Measurements from ENCODE around the gene UST.
"Not testable (repeated sequence)": the region's sequence is repeated elsewhere in the genome, so short reads cannot be mapped to it uniquely, and the experiment has no call there.

The UST gene

GRCh38 chr6:148845464-148845863 is 98.6 kb downstream of the UST start:
- no peak for DNase-seq

GRCh38 chr6:148846778-148847761 is 100.2 kb downstream of the UST start:
- no peak for DNase-seq

GRCh38 chr6:148848915-148849314 is 102.1 kb downstream of the UST start:
- no peak for DNase-seq

DNA sequence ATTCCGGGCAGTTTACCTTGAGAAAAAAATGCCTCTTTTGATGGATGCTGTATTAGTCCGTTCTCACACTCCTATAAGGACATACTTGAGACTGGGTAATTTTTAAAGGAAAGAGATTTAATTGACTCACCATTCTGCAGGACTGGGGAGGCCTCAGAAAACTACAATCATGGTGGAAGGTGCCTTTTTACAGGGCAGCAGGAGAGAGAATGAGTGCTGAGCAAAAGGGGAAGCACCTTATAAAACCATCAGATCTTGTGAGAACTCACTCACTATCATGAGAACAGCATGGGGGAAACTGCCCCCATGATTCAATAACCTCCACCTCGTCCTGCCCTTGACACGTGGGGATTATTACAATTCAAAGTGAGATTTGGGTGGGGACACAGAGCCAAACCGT is 102.6 kb downstream of the UST start:
- not testable (repeated sequence) for DNase-seq

GRCh38 chr6:148850964-148851363 is 104.1 kb downstream of the UST start:
- DNase-seq: no peak

- DNase-seq: no peak
These were observed 105.1 kb downstream of the UST start for GRCh38 chr6:148851683-148852556.

DNA sequence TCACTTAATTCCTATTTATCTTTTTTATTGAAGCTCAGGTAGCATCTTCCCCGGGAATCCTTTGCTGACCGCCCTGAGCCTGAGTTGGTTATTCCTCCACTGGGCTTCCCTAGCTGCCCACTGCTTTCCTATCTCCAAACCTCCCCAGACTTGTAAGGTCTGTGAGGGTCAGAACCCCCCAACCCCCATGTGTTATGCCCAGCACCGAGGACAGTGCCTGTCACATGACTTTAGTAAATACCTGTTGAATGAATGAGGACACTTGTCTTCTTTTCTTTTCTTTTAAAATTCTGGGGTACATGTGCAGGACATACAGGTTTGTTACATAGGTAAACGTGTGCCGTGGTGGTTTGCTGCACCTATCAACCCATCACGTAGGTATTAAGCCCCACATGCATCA is 105.9 kb downstream of the UST start:
- no peak for DNase-seq

- DNase-seq: not testable (repeated sequence)
These were observed 106.3 kb downstream of the UST start for GRCh38 chr6:148853113-148853512.

- DNase-seq: no peak
These were observed 107.3 kb downstream of the UST start for GRCh38 chr6:148854096-148854495.

DNA sequence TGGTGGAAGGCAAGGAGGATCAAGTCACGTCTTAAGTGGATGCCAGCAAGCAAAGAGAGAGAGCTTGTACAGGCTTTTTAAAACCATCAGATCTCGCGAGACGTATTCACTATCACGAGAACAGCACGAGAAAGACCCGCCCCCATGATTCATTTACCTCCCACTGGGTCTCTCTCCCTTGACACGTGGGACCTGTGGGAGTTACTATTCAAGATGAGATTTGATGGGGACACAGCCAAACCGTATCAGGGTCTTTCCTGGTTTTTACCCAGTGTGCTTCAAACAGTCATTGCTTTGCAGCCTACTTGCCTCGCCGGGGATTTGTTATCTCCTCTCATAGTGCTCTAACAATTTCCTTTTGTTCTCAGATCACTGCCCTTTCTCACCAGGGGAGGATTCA is 108.2 kb downstream of the UST start:
- DNase-seq: no peak

DNA sequence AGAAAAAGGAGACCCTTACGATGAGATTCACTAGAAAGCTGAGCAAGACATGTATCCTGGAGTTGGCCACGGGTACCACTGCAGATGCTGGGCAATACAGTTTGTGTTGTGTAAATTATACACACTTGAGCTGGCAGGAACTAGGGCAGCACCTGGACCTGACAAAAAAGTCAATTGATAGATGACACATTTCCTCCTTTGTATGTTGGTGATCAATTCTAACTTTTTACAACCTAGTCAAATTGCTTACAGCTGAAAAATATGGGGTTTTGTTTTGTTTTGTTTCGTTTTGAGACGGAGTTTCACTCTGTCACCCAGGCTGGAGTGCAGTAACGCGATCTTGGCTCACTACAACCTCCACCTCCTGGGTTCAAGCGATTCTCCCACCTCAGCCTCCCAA is 108.9 kb downstream of the UST start:
- no peak for DNase-seq

DNA sequence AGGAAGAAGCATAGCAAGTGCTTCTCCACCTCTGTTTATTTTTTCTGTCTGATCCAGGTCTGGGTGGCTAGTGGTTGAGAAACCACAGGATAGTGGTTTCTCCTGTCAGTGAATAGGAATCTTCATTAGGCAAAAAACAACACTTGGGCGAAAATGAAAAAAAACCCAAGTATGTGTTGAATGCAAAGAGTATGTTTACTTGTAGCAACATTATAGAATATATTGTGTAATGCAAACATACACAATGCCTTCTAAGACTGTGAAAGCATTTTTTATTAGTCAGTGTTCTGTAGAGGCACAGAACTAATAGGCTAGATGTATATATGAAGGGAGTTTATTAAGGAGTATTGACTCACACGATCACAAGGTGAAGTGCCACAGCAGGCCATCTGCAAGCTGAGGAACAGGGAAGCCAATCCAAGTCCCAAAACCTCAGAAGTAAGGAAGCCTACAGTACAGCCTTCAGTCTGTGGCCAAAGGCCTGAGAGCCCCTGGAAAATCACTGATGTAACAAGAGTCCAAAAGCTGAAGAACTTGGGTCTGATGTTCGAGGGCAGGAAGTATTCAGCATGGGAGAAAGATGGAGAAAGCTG is 111.1 kb downstream of the UST start:
- no peak for DNase-seq

GRCh38 chr6:148864132-148864531 is 117.3 kb downstream of the UST start:
- not testable (repeated sequence) for DNase-seq

- DNase-seq: no peak
These were observed 118.1 kb downstream of the UST start for GRCh38 chr6:148864941-148865340.

GRCh38 chr6:148866657-148867268 is 119.9 kb downstream of the UST start:
- DNase-seq: no peak

DNA sequence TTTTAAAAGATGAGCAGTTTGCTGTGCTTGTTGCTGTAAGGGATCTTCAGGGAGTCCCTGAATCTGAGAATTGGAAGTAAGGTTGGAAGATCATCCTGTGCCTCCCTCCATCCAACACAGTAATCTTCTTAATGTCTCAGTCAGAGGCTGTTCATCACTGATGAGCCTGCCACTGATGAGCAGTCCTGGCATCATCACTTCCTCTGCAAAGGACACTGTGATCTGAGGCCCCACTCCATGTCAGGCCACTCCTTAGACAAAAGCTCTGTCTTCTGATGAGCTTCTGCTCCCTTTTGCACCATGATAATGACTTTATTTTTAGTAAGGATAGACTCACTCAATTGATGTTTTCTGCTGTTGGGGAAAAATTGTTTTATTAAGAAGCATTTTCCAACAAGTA is 121.0 kb downstream of the UST start:
- no peak for DNase-seq

- no peak for DNase-seq
These were observed 121.5 kb downstream of the UST start for GRCh38 chr6:148868314-148868713.

DNA sequence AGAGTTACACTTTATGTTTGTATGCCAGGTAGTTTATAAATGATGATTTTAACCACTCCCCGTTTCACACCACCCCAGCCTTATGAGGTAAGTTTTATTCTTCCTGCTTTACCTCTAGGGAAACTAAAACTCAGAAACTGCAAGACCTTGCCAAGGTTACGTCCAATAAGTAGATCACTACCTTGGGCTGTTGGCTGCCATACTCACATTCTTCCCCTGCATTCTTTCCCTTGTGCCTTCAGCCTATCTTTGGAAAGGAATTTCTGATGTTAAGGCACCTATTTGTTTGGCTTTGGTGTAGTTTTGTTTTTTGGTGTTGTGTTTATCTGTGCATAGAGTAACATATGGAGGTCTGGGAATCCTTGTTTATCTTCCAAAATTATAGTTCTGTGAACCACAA is 122.1 kb downstream of the UST start:
- DNase-seq: no peak

DNA sequence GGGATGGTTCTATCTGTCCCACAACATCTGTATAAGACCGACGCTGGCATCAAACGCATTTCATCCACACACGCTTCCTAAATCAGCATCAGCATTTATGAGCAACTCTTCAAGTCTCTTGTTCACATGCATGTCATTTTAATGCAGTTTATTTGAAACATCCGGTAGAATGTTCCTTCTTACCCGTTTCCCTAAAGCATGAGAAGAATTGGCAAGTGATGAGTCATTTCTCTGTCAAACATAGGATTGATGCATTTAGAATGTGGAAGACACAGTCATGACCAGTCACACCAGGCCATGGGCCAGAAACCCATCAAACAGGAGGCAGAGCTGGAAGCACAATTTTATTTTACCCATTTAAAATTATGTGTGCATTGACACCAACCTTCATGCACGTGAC is 122.8 kb downstream of the UST start:
- DNase-seq: no peak

DNA sequence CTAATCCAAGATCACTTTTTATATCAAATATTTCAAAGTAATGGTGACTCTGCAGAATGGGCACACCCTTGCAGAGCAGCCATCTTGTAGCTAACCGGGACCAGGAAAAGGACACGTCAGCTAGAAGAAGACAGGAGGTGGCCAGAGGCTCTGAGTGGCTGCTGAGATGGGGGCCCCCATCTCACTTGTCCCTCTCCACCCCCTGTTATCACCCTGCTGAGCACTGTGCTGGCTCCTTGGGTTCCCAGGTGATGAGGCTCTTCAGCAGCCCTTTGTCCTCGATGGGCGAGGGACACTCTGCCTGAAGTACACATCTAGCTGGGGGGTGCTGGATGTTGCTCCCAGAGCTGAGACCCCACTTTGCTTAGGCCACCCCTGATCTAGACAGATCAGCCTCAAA is 126.3 kb downstream of the UST start:
- DNase-seq: no peak

- no peak for DNase-seq
These were observed 127.0 kb downstream of the UST start for GRCh38 chr6:148873868-148874267.

DNA sequence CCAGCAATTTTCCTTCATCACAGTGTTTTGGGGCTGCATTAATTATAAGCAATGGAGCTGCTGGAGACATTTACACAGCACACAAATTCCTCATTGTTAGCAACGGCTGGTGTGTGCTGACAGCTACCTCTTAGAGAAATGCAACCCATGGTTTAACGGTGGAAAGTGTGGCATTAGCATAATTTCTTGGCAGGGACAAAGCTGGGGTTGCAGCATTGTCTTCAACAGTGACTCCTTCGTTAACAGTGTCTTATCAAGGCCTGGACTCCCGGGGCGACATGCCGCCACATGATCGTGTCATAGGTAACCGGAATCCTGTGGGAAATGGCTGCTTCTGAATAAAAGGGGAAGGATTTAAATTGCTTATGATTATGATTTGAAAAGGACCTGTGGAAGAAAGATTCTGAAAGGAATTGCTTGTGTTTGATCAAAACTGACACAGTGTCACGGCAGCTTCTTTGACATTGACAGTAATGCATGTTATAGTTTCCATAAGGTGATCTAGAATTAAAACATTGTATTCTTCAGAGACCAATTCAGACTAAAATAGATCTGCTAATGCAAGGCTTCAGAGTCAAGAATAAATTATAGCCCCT is 128.0 kb downstream of the UST start:
- DNase-seq: no peak

DNA sequence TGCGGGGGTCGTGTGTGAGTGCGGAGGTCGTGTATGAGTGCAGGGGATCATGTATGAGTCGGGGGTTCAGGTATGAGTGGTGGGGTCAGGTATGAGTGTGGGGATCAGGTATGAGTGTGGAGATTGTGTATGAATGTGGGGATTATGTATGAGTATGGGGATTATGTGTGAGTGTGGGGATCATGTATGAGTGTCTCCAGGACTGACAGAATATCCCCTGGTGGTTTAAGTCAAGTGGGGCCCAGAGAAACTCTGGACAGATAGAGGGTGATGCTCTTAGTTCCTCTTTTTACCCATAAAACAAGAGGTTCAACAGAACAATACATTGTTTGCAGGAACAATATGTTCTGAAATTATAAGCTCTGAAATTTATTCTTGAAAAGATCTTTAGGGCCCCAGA is 131.9 kb downstream of the UST start:
- no peak for DNase-seq

Data from NCI-H2029 treated with DMSO at 0.1 percent for 48 hours (cell line).